GM12891 (cell line): ENCODE measurements around the gene CSPG5. TPM values are rescaled to one million over a fixed set of nuclear protein-coding genes. Genes with fewer than 3 reads are reported as not detected.
A peak's percentile ranks its signal among the peaks of the same experiment; 100 is the strongest.

ENCODE experiments used
- DNase-seq: peaks from one replicate; pipeline ENCODE4 v3.0.0; 2011; ENCODE audit warnings: low spot score; ENCODE audit not compliant: insufficient read length
- FAIRE-seq: peaks from 2 replicates; lab custom pipeline; 2011; peaks lifted over from hg19 to GRCh38; lab: Jason Lieb, UNC
- PAX5 ChIP-seq: IDR thresholded peaks from 2 replicates; pipeline ENCODE4 v1.6.1; 2011; ENCODE audit warnings: low read length, moderate library complexity, mild to moderate bottlenecking; ENCODE audit not compliant: insufficient read depth, severe bottlenecking
- POLR2A ChIP-seq: IDR thresholded peaks from 2 replicates; pipeline ENCODE4 v1.6.1; 2011; ENCODE audit warnings: low read depth, low read length, control low read depth
- POLR2AphosphoS5 ChIP-seq: IDR thresholded peaks from 2 replicates; pipeline ENCODE4 v1.6.1; 2011; ENCODE audit warnings: low read depth, low read length, control low read depth
- POU2F2 ChIP-seq: IDR thresholded peaks from 2 replicates; pipeline ENCODE4 v1.6.1; 2011; ENCODE audit warnings: low read depth, mild to moderate bottlenecking, control low read depth, low read length, moderate library complexity
- SPI1 ChIP-seq: IDR thresholded peaks from 2 replicates; pipeline ENCODE4 v1.6.1; 2011; ENCODE audit warnings: low read depth, low read length, control low read depth
- TAF1 ChIP-seq: IDR thresholded peaks from 2 replicates; pipeline ENCODE4 v1.6.1; 2011; ENCODE audit warnings: low read depth, low read length, control low read depth
- polyA plus RNA-seq: library from polyadenylated mRNA; unstranded; fragments of >200 nt; gene quantifications from one replicate; pipeline ENCODE4 v1.2.1, GENCODE V29; 2012; ENCODE audit warnings: low read depth, missing spikeins, inconsistent platforms; ENCODE audit not compliant: missing spikeins

The CSPG5 gene
- 0.14 TPM for polyA plus RNA-seq

GRCh38 chr3:47578691-47579632 is at the start of gene CSPG5:
CSPG5 (minus strand) TSS chr3:47578865; CDS start chr3:47578693, 172 bp downstream.
- peak; percentile 46 for DNase-seq
- FAIRE-seq: no peak
- no peak for TF ChIP-seq SPI1
- TF ChIP-seq TAF1: no peak
- no peak for TF ChIP-seq POU2F2
- TF ChIP-seq POLR2AphosphoS5: no peak
- no peak for TF ChIP-seq PAX5
- TF ChIP-seq POLR2A: no peak

- FAIRE-seq (no peak), DNase-seq (no peak)
- TF ChIP-seq PAX5 (no peak), POLR2AphosphoS5 (no peak), POU2F2 (no peak), TAF1 (no peak), SPI1 (no peak), POLR2A (no peak)
These were observed 49.8 kb upstream of the CSPG5 start for GRCh38 chr3:47628426-47628825.

GRCh38 chr3:47622671-47623461 is 44.2 kb upstream of the CSPG5 start:
- DNase-seq: no peak
- FAIRE-seq: no peak
- TF ChIP-seq POLR2AphosphoS5 (no peak), POU2F2 (no peak), TAF1 (no peak), SPI1 (no peak), POLR2A (no peak), PAX5 (no peak)

- TF ChIP-seq PAX5 (no peak), POLR2AphosphoS5 (no peak), SPI1 (no peak), POLR2A (no peak), POU2F2 (no peak), TAF1 (no peak)
- DNase-seq (no peak), FAIRE-seq (no peak)
These were observed 38.7 kb upstream of the CSPG5 start for GRCh38 chr3:47617086-47618010.

- DNase-seq (no peak), FAIRE-seq (no peak)
- TF ChIP-seq POLR2A: 0 out of 2 replicates have a peak, but pooled peaks have one; percentile 12
- TF ChIP-seq POLR2AphosphoS5: no peak
These were observed 36.1 kb upstream of the CSPG5 start for GRCh38 chr3:47614788-47615187.

GRCh38 chr3:47613722-47614121 is 35.1 kb upstream of the CSPG5 start:
- TF ChIP-seq POLR2AphosphoS5 (no peak), POU2F2 (peak; percentile 84; the same call in 1 of the 2 replicates)
- no peak for DNase-seq
- peak; percentile 72 for FAIRE-seq

- DNase-seq: no peak
- TF ChIP-seq POLR2AphosphoS5: no peak
- TF ChIP-seq POU2F2: no peak
- TF ChIP-seq POLR2A: no peak
- TF ChIP-seq TAF1: no peak
- TF ChIP-seq SPI1: no peak
- no peak for TF ChIP-seq PAX5
These were observed 34.2 kb upstream of the CSPG5 start for GRCh38 chr3:47612879-47613278.

GRCh38 chr3:47612178-47612577 is 33.5 kb upstream of the CSPG5 start:
- FAIRE-seq: no peak

More at GRCh38 chr3:47612879-47613278, 34.2 kb upstream of the CSPG5 start:
- FAIRE-seq: no peak

More at GRCh38 chr3:47612178-47612577, 33.5 kb upstream of the CSPG5 start:
- DNase-seq: no peak
- TF ChIP-seq POLR2A: no peak
- no peak for TF ChIP-seq POLR2AphosphoS5
- TF ChIP-seq TAF1: no peak
- no peak for TF ChIP-seq PAX5
- no peak for TF ChIP-seq SPI1
- no peak for TF ChIP-seq POU2F2
